AML-193 (cell line): ENCODE measurements around the gene ASB2.

Experiments
- DNase-seq, 2 experiments: peaks; one replicate each; lab custom pipeline; 2025; lab: John Stamatoyannopoulos, UW

Gene ASB2

DNA sequence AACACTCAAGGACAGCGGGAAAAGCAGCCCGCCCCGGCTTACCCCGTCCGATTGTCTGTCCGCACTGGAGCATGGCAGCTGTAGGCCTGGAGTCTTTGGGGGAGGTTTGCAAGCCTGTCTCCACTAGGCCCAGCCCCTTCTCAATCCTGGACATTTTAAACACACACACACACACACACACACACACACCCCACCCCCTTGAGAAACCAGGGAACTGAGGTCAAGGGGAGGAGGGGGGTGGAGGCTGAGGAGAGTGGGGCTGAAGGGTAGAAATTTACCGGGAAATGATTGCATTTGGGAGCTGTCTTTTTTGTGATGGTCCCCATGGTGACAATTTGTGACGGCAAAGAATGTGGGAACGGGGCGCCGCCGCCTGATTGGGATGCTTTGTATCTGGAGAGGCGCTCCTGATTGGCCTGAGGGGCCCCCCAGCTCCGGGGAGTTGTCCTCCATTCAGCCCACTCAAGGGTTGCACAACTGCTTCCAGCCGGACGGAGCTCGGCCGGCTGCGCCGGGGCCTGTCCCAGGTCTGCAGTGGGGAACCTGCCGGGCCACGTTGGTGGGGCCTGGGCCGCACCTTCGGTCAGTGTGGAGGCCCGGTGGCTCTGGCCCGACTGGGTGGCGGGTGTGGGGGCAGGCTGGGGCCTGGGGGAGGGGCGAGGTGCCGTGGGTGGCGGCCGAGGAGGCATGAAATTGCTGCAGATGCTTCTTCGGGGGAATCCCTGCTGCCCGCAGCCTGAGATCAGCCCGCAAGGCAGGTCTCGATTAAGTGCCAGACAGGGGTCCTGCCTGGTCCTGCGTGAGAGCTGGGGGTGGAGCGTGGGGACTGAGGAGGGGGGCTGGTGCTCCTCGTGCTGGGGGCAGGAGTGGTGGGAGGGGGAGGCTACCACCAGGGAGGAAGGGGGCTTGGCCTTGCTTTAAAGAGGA is 49.2 kb downstream of the ASB2 start, which contains the start of gene FAM181A:
Gene FAM181A (plus strand): TSS at position 472 of the 927 bp plus-strand sequence. CDS start 942 bp downstream, outside the sequence.
- DNase-seq: no peak

GRCh38 chr14:93926245-93926872 is 50.0 kb downstream of the ASB2 start:
- no peak for DNase-seq

DNA sequence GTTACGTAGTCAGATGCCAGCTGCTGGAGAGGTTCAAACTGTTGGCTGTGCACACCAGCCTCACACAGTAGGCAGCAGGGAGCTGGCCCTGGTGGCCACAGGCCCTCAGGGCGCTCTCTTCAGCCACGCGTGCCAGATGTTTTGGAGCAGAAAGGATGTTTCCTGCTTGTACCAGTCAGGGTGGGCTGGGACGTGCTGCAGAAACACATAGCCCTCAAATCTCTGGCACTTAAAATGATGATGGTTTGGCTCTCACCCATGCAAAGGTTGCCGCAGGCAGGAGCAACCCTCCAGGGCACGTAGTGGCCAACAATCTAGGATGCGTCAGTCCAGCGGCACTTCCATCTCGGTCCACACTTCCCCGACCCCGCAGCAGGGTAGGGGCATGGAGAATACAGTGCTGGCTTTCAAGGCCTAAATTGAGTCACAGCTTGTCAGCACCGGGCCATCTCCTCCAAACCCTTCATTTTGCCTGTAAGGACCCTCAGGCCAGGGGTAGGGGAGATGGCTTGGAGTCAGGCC is 50.9 kb downstream of the ASB2 start:
- DNase-seq: no peak

DNA sequence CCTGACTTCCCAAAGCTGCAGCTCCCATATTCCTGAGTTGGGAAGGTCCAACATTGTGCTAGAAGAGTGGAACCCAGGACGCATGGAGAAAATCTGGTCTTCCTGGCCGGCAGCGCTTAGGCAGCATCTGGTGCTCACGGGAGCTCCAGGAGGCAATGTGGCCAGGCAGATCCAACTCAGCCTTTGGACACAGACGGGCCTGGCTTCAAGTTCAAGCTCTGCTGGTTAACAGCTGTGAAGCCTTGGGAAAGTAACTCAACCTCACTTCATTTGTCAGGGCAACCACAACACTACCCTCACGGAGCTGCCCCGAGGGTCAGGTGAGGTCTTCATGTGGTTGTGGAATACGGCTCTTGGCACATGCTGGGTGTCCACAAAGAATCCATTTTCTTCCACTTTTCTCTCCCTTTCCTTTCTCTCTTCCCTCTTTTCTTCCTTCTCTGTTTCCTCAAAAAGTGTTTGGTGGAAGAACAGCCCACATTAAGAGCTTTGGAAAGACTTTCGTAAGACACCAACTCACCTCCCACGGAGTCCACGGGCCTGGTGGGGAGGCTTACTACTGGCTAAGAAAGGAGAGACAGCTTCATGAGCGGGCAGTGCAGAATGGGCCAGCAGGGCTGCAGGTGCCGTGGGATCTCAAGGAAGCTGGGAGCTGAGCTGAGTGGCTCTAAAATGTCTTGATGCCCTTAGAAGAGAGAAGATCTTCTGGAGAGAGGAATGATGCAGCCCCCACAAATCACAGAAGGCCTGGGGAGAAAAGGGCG is 51.6 kb downstream of the ASB2 start:
- no peak for DNase-seq

GRCh38 chr14:93923626-93924025 is 52.7 kb downstream of the ASB2 start:
- no peak for DNase-seq

- no peak for DNase-seq
Observed at GRCh38 chr14:93921001-93921806, 55.2 kb downstream of the ASB2 start.

DNA sequence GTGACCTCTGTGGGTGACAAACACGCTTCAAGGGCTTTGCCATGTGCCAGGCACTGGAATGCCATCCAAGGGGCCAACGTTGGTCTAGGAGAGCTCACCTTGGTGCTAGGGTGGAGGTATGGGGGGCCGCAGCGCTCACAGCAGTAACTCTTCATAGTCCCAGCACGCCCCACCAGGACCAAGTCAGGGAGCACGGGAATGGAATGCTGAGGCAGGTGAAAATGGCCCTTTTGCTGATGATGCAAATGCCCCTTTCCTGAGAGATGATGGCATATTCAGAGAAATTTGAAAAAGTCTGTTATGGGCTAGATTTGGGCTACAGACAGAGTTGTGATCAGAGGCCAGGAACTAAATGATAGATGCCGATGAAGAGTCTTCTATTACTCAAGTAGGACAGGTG is 59.2 kb downstream of the ASB2 start:
- no peak for DNase-seq

- no peak for DNase-seq
Observed at GRCh38 chr14:93916498-93916897, 59.9 kb downstream of the ASB2 start.

- no peak for DNase-seq
Observed at GRCh38 chr14:93915800-93916199, 60.6 kb downstream of the ASB2 start.

- DNase-seq: no peak
Observed at GRCh38 chr14:93915070-93915705, 61.2 kb downstream of the ASB2 start.

- no peak for DNase-seq
Observed at GRCh38 chr14:93914278-93914677, 62.1 kb downstream of the ASB2 start.

GRCh38 chr14:93912782-93913181 is 63.6 kb downstream of the ASB2 start:
- DNase-seq: no peak

DNA sequence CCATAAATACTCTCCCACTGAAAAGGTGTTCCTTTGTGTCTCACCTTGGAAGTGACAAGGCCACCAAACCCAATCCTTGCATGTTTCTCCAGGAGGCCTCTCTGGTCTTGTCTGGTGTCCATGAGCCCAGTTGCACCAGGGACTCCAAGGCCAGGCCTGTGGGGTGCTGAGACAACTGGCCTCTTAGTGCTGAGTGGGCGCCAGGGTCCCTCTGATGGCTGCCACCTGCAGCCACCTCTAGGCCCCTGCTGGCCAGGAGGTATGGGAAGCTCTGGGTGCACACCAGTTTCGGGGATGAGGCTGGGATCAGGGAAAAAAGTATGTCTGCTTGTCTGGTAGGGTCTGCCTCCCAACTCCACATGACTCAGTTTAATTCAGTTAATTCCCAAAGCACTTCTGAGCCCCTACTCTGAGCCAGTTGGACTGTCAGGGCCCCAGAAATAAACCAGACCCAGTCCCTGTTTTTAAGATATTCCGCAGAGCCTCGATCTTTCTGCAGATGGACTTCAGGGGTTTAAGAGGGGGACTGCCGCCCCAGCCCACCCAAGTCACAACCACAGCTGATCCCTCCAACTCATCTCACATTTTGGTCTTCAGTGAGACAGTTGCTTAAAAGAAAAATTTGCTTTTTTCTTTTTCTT is 64.3 kb downstream of the ASB2 start:
- no peak for DNase-seq

- DNase-seq: no peak
Observed at GRCh38 chr14:93909429-93910128, 66.8 kb downstream of the ASB2 start.

DNA sequence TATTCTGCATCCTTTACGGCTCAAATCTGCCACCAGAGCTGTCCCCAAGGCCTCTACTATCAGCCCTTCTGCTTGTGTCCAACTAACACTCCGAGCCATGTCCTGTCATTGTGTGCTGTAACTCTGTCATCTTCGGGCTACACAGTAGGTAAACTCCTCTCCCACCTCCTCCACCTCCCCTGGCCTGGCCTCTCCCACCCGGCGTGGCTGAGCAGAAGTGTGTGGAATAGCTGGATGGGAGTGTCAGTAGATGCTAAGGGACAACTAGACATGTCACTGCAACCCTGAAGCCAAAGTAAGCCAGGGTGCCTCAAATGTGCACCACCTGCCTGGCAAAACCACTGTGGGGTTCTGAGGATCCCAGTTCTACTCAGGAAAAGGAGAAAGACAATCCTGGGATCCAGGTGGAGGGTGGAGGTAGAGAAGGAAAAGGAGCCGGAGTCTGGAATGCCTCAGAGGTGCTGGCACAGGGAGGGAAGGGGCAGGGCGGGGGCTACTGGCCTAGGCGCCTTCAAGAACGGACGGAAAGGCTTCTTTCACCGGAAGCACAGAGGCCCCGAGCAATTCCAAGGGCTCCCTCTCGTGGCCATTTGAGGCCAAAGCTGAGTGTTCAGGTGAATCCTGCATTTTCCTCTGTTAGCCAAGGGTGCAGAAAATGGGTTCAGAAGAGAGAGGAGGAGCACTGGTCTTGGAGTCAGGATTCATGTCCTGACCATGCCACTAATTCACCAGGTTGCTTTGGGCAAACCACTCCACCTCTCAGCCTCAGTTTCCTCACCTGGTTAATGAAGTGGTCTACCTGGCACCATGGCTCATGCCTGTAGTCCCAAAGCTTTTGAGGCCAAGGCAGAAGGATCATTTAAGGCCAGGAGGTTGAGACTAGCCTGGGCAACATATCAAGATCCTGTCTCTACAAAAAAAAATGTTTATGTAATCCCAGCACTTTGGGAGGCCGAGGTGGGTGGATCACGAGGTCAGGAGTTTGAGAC is 69.7 kb downstream of the ASB2 start:
- peak; percentile 44 to 53 for DNase-seq

DNA sequence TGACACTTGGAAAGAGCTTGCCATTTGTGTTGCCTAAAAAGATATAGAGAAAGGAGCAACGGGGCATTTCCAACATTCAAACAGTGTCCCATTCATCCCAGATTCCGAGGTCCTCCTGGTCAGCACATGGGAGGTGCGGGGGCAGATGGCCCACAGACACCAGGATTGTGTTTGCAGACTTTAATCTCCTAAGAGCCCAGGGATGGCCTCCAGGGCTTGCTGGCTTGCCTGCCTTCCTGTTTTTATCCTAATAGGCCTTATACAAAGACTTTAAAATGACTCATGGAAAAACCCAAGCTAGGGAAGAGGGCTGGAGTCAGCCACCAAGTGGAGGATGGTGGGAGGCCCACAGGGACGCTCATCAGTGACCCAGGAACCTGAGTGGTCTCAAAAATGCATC is 70.7 kb downstream of the ASB2 start:
- no peak for DNase-seq

- DNase-seq: no peak
Observed at GRCh38 chr14:93903342-93904184, 72.8 kb downstream of the ASB2 start.
